Fibroblast of villous mesenchyme (primary cell): Measurements from ENCODE around the gene RDH16. TPM values are rescaled to one million over a fixed set of nuclear protein-coding genes. Genes with fewer than 3 reads are reported as not detected.

Experiments
- DNase-seq: peaks from one replicate; pipeline ENCODE4 v3.0.0-alpha.2; 2010; ENCODE audit warnings: low read depth
- H3K4me3 ChIP-seq: 2 replicates; pipeline ENCODE4 v1.5.1; 2011; ENCODE audit warnings: low read depth, mild to moderate bottlenecking, low read length
- CTCF ChIP-seq: IDR thresholded peaks from 2 replicates; pipeline ENCODE4 v1.5.1; 2012; ENCODE audit warnings: low read depth, mild to moderate bottlenecking, low read length; ENCODE audit not compliant: insufficient read depth
- total RNA-seq: library from RNA; depleted of rRNA; stranded (reverse); fragments of >200 nt; gene quantifications from 2 replicates; pipeline ENCODE4 v1.2.3, GENCODE V29; 2012

Gene RDH16
- total RNA-seq, 1 donor = under 0.01 TPM

DNA sequence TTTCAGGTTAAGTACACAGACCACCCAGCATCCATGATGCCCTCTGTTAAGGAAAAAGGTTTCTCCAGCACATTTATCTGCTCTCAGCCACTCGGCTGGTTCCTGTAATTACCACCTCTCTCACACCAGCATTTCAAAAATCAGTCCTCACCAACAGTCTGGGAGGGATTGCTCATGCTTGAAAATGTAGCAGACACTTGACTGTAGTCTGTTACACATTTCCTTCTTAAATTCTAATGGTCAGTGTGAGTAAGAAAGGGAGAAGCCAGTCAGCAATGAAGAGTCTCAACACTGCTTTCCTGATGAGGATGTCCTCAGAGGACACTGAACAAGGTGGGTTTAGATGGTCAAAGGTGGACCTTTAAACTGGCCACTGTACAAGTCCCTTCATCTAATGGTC is 43.0 kb upstream of the RDH16 start:
- no peak overlapping the region for H3K4me3 ChIP-seq
- TF ChIP-seq CTCF = no peak
- no peak for DNase-seq

DNA sequence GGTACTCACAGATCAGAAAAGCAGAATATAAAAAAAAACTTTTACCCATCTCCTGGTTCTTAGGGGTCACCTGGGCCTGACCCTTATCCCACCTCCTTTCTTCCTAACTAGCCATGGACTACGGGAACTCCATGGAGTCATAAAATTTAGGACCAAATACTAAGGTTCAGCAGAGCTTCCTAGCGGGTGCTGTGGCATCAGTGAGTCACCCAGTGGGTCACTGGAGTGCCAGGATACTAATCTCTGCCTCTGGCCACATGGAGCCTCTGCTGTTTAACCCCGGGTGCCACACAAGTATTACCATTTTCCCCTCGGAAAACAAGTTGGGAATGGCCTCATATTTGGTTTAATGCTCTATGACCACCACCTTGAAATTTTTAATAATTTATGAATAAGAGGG is 42.0 kb upstream of the RDH16 start:
- no peak overlapping the region for H3K4me3 ChIP-seq
- DNase-seq = no peak
- no peak for TF ChIP-seq CTCF

DNA sequence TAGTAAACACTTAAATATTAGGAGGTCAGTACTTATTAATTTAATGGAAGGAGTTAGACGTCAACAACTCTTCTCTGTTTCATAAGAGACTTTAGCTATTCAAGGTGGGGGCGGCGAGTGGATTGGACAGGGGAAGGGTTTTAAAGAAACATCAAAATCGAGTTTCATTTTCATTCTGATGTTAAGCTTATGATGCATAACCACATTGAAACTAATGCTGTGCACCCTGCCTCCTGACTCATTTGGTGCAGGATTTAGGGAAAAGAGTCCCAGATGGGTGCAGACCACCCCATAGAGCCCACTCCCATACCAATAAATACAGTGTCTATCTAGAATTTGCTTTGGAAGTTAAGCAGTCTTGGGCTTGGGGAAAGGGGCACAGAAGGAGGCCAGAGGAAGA is 41.6 kb upstream of the RDH16 start:
- H3K4me3 ChIP-seq = no peak overlapping the region
- no peak for TF ChIP-seq CTCF
- no peak for DNase-seq

DNA sequence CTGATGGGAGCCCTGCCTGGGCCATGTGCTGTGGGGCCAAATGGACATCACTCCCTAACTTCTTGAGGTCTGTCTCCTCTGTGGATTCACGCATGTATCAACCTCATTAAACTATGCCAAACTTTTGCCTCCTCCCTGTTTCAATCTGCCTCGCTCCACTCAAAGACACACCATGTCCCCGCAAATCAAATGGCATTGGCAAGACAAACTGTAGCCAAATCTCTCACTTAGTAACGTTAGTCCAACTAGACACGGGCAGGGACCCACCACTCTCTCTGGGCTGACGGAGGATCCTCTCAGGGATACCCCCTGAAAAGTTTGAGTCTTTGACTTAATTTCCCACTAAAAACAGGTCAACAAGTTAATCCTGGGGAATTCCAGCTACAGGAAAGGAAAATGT is 40.9 kb upstream of the RDH16 start:
- no peak overlapping the region for H3K4me3 ChIP-seq
- no peak for DNase-seq
- no peak for TF ChIP-seq CTCF

DNA sequence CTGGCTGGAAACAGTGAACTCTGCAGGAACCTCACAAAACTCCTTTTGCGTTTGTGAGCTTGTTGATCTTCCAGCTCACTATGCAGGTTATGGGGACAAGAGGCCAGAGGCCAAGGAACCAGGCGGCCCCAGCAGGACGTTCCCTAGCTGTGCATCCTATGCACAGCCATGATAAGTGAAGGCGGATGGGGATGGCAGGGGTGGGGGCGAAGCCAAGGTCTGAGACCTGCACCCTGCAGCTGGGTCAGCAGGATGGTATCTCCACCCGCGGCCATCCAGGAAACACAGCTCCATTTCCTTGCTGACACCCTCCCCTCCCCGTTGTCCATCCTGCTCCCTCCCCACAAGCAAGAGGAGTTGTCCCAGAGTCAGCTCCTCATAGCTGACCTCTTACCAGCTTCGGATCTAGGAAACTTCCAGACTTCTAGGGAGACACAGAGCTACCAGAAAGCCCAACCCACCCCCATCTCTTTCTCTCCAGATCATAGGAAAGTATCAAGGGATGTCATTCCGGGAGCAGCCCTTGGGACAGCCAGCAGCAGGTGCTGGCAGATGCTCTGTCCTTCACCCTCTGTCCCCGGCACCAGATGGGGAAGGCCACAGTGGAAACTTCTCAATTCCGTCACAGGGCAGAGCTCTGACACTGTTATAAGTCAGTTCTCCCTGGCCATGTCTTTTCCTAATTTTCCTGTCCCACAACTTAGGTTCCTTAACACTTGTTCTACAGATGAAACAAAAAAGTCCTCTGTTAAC is 39.6 kb upstream of the RDH16 start:
- H3K4me3 ChIP-seq = no peak overlapping the region
- no peak for TF ChIP-seq CTCF
- DNase-seq = no peak

GRCh38 chr12:56995930-56996496 is 38.6 kb upstream of the RDH16 start:
- TF ChIP-seq CTCF = no peak
- H3K4me3 ChIP-seq = no peak overlapping the region
- DNase-seq = no peak
